ENCODE results near the gene AKAP1. TPM values are rescaled to one million over a fixed set of nuclear protein-coding genes. Genes with fewer than 3 reads are reported as not detected.

AKAP1 gene
- total RNA-seq, 3 donors from 2014 or later: 38.1 to 87.7 (median 63.9) TPM

DNA sequence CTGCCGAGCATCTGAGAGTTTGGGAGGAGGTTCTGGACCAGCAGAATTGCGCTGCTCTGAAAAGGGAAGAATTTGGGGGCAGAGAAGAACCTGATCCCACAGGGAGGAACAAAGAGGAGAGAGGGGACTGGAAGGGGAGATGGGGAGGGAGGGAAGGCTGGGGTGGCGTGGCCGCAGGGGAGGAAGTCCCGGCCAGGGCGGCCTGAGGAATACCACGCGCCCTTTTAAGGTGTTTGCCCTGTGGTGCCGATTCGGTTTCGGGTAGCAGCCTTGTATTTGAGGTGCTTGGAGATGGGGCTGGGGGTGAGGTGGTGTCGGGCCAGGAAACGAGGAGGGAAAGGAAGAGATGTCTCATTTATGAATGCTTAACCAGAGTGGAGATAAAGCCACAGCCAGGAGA lies 51.3 kb downstream of the AKAP1 start:
- Histone ChIP-seq H3K4me3 (peak overlapping the region in 1 of 3 donors; percentile 19), H3K9me3 (no peaks in the 10 kb centered on the region), H3K36me3 (no peaks in the 10 kb centered on the region), H3K4me1 (no peaks in the 10 kb centered on the region), H3K27me3 (no peaks in the 10 kb centered on the region), H3K27ac (no peak overlapping the region)
- no peak for DNase-seq (ENCODE audit: low spot score in 2 of 2)
- intact Hi-C loops (cut with DNase I; ENCODE audit: low total_unique reads): no loop called here
- TF ChIP-seq, protein P1, sequence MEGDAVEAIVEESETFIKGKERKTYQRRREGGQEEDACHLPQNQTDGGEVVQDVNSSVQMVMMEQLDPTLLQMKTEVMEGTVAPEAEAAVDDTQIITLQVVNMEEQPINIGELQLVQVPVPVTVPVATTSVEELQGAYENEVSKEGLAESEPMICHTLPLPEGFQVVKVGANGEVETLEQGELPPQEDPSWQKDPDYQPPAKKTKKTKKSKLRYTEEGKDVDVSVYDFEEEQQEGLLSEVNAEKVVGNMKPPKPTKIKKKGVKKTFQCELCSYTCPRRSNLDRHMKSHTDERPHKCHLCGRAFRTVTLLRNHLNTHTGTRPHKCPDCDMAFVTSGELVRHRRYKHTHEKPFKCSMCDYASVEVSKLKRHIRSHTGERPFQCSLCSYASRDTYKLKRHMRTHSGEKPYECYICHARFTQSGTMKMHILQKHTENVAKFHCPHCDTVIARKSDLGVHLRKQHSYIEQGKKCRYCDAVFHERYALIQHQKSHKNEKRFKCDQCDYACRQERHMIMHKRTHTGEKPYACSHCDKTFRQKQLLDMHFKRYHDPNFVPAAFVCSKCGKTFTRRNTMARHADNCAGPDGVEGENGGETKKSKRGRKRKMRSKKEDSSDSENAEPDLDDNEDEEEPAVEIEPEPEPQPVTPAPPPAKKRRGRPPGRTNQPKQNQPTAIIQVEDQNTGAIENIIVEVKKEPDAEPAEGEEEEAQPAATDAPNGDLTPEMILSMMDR (IDR thresholded peaks at IDR 0.05): no peak
- no peak for TF ChIP-seq POLR2AphosphoS5 (IDR thresholded peaks at IDR 0.05)
- TF ChIP-seq POLR2A (IDR thresholded peaks at IDR 0.05): no peak

DNA sequence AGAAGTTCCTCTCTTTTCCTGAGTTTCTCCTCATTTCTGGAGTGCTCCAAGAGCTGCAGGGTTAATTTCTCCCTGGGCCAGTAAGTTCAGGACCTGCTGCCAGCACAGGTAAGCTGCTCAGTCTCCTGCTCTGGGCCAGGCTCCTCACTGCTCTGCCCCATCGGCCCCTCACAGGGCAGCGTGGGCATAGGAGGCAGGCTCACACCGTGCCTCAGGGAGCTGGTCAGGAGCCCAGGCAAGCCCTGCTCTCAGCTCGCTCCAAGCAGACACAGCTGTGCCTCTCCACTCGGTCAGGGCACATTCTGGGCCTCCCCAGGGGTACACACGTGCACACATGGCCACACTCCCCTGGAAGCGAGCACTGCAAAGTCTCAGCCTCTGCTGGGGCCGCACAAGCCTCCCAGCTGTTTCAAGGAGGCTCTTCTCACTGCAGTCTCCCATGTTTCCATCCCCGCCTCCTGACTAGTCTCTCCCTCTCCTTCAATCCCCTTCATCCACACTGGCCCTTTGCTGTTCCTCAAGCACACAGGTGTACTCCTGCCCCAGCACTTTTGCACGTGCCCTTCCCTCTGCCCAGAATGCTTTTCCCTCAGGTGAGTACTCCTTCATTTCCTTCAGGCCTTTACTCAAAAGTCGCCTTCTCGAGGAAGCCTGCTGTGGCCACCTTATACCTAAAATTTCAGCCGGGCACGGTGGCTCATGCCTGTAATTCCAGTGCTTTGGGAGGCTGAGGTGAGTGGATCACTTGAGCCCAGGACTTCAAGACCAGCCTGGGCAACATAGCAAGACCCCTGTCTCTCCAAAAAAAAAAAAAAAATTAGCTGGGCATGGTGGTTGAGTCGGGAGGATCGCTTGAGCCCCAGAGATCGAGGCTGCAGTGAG lies 53.2 kb downstream of the AKAP1 start:
- intact Hi-C loops (cut with DNase I; ENCODE audit: low total_unique reads): no loop called here
- DNase-seq (ENCODE audit: low spot score in 2 of 2): no peak

DNA sequence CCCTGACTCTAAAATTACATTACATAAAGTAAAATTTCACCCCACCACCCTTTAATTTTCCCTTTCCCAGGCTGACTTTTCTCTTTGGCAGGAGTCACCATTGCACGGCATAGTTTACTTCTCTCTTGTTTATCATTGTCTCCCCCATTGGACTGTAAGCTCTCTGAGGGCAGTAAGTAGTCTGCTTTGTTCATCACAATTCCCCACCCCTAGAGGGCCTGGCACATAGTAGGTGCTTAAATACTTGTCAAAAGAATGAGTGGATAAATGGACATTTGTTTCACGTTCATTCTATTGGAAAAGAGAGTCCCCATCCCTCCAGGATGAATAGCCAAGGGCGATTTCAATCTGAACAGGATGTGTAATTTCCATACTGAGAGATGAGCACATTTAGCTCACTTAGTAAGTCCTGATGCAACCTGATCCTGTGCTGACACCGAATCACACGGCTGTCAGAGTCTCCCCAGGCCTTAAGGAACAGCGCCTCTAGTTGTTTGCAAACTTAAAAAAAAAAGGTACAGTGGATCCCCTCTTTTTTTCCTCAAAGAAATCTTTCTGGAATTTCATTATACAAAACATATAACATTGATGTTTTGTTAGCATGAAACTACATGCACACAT lies 54.0 kb downstream of the AKAP1 start:
- Histone ChIP-seq H3K27ac (no peak overlapping the region), H3K9me3 (no peaks in the 10 kb centered on the region), H3K4me1 (no peaks in the 10 kb centered on the region), H3K4me3 (no peak overlapping the region), H3K36me3 (no peaks in the 10 kb centered on the region), H3K27me3 (no peaks in the 10 kb centered on the region)
- intact Hi-C loops (cut with DNase I; ENCODE audit: low total_unique reads): no loop called here
- DNase-seq (ENCODE audit: low spot score in 2 of 2): no peak
- TF ChIP-seq POLR2A (IDR thresholded peaks at IDR 0.05) (no peak), POLR2AphosphoS5 (IDR thresholded peaks at IDR 0.05) (no peak)
- TF ChIP-seq, protein P1 (IDR thresholded peaks at IDR 0.05): no peak

More for the DNA sequence above, 53.2 kb downstream of the AKAP1 start:
- no peak overlapping the region for H3K4me3 ChIP-seq
- no peaks in the 10 kb centered on the region for H3K4me1 ChIP-seq
- no peaks in the 10 kb centered on the region for H3K36me3 ChIP-seq
- no peaks in the 10 kb centered on the region for H3K9me3 ChIP-seq
- TF ChIP-seq POLR2AphosphoS5 (IDR thresholded peaks at IDR 0.05) (no peak), POLR2A (IDR thresholded peaks at IDR 0.05) (no peak)
- TF ChIP-seq, protein P1 (IDR thresholded peaks at IDR 0.05): no peak
- no peak overlapping the region for H3K27ac ChIP-seq
- no peaks in the 10 kb centered on the region for H3K27me3 ChIP-seq

DNA sequence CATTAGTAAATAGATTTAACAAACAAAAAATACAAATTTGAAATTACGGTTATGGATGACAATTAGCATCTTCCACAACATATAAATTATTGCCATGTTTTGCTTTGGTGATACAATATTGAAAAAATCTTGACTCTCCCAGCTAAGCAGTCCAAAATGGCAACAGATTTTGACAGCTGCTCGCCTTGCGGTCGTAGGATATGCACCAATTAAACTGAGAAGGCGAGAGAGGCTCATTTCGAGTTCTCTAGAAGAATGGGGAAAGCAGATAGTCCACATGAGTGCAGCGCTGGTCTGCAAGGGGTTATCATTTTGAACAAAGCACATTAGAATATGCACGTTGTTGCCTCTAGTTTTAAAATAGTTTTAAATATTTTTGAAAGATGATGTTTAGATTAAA lies 55.3 kb downstream of the AKAP1 start:
- no peaks in the 10 kb centered on the region for H3K27me3 ChIP-seq
- H3K4me1 ChIP-seq: no peaks in the 10 kb centered on the region
- no peak overlapping the region for H3K4me3 ChIP-seq
- H3K27ac ChIP-seq: no peak overlapping the region
- TF ChIP-seq POLR2AphosphoS5 (IDR thresholded peaks at IDR 0.05) (no peak), POLR2A (IDR thresholded peaks at IDR 0.05) (no peak)
- TF ChIP-seq, protein P1 (IDR thresholded peaks at IDR 0.05): no peak
- no peak for DNase-seq (ENCODE audit: low spot score in 2 of 2)
- intact Hi-C loops (cut with DNase I; ENCODE audit: low total_unique reads): no loop called here
- no peaks in the 10 kb centered on the region for H3K9me3 ChIP-seq
- H3K36me3 ChIP-seq: no peaks in the 10 kb centered on the region

DNA sequence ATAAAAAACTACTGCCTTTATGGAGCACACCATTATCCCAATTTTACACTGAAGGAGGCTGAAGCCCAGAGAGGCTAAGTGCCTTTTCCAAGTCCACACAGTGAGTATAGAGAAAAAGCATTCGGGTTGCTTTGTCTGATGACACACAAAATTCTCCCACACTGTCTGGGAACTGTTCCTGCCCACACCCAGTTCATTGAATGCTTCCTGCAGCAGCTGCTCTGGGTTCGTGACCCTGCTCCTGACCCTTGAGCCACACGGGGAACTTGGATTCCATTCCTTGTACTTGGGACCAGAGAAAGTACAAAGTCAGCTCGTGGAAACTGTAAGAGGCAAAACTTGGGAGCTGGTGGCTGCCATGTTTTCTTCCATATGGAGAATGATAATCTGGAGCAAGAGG lies 57.9 kb downstream of the AKAP1 start:
- Histone ChIP-seq H3K27me3 (no peaks in the 10 kb centered on the region), H3K36me3 (no peaks in the 10 kb centered on the region), H3K4me1 (no peaks in the 10 kb centered on the region), H3K4me3 (no peak overlapping the region), H3K9me3 (no peaks in the 10 kb centered on the region), H3K27ac (no peak overlapping the region)
- no peak for TF ChIP-seq POLR2AphosphoS5 (IDR thresholded peaks at IDR 0.05)
- TF ChIP-seq, protein P1 (IDR thresholded peaks at IDR 0.05): no peak
- no peak for TF ChIP-seq POLR2A (IDR thresholded peaks at IDR 0.05)
- no peak for DNase-seq (ENCODE audit: low spot score in 2 of 2)
- intact Hi-C loops (cut with DNase I; ENCODE audit: low total_unique reads): no loop called here
